ENCODE data around the gene TEAD1. TPM values are rescaled to one million over a fixed set of nuclear protein-coding genes. Genes with fewer than 3 reads are reported as not detected.
A peak's percentile ranks its signal among the peaks of the same experiment; 100 is the strongest.

The TEAD1 gene
- polyA plus RNA-seq, 1 donor (not counting 4 experiments of a cell fraction or from before 2014, with no cell fraction given), result 32.7 TPM

GRCh38 chr11:12917822-12918221, 243.6 kb downstream of the TEAD1 start:
- H3K27ac ChIP-seq (ENCODE audit: control insufficient read depth, insufficient read depth, low read length), result no peak overlapping the region
- H3K9me3 ChIP-seq (ENCODE audit: control insufficient read depth, low read depth, low read length), result no peaks in the 10 kb centered on the region
- H3K79me2 ChIP-seq (ENCODE audit: control insufficient read depth, insufficient read depth, low read length), result no peaks in the 10 kb centered on the region
- H3K4me1 ChIP-seq (ENCODE audit: control insufficient read depth, extremely low read depth, insufficient read depth, low read length), result peaks cover 2% of the 10 kb centered on the region
- no peaks in the 10 kb centered on the region for H3K27me3 ChIP-seq (ENCODE audit: control insufficient read depth, extremely low read depth, insufficient read depth, low read length)
- peaks cover 0 to 28% of the 10 kb centered on the region in 2 experiments for H3K36me3 ChIP-seq (ENCODE audit: control insufficient read depth in 2 of 2, extremely low read depth in 1 of 2, insufficient read depth in 2 of 2, low read length in 2 of 2)
- DNase-seq (ENCODE audit: low read depth, low spot score) (no peak), FAIRE-seq (no peak)
- peaks cover 2% of the 10 kb centered on the region for H3K9me1 ChIP-seq (ENCODE audit: control insufficient read depth, extremely low read depth, insufficient read depth, low read length)
- no peak overlapping the region for H3K4me2 ChIP-seq (ENCODE audit: control insufficient read depth, extremely low read depth, insufficient read depth, low read depth, low read length)
- no peak overlapping the region for H3K9ac ChIP-seq (ENCODE audit: control insufficient read depth, extremely low read depth, insufficient read depth, low read length)
- no peak overlapping the region for H3K4me3 ChIP-seq (ENCODE audit: control insufficient read depth in 2 of 3, extremely low read depth in 1 of 3, insufficient read depth in 2 of 3, low read depth in 1 of 3, low read length in 3 of 3)
- TF ChIP-seq CTCF (optimal IDR thresholded peaks at IDR 0.05 in 1 of 3, IDR thresholded peaks at IDR 0.05 in 1 of 3, conservative IDR thresholded peaks at IDR 0.05 in 1 of 3; ENCODE audit: extremely low read depth in 1 of 3, insufficient read depth in 2 of 3, low read length in 3 of 3) (no peak), EZH2 (IDR thresholded peaks at IDR 0.05; ENCODE audit: low read length) (no peak)
- H4K20me1 ChIP-seq (ENCODE audit: control insufficient read depth, extremely low read depth, insufficient read depth, low read length), result peaks cover 4% of the 10 kb centered on the region
- dilution Hi-C loops (cut with MboI; ENCODE audit: extremely low pct_ligation_motif_present, low sequenced_read_pairs), result no loop called here
- H2AFZ ChIP-seq (ENCODE audit: control insufficient read depth, low read length), result no peak overlapping the region

- TF ChIP-seq EZH2 (IDR thresholded peaks at IDR 0.05; ENCODE audit: low read length) (no peak), CTCF (optimal IDR thresholded peaks at IDR 0.05 in 1 of 3, IDR thresholded peaks at IDR 0.05 in 1 of 3, conservative IDR thresholded peaks at IDR 0.05 in 1 of 3; ENCODE audit: extremely low read depth in 1 of 3, insufficient read depth in 2 of 3, low read length in 3 of 3) (no peak)
- Histone ChIP-seq H3K27me3 (ENCODE audit: control insufficient read depth, extremely low read depth, insufficient read depth, low read length) (no peaks in the 10 kb centered on the region), H3K9me1 (ENCODE audit: control insufficient read depth, extremely low read depth, insufficient read depth, low read length) (peaks cover 2% of the 10 kb centered on the region), H2AFZ (ENCODE audit: control insufficient read depth, low read length) (no peak overlapping the region), H3K4me1 (ENCODE audit: control insufficient read depth, extremely low read depth, insufficient read depth, low read length) (peaks cover 2% of the 10 kb centered on the region), H4K20me1 (ENCODE audit: control insufficient read depth, extremely low read depth, insufficient read depth, low read length) (peaks cover 4% of the 10 kb centered on the region), H3K27ac (ENCODE audit: control insufficient read depth, insufficient read depth, low read length) (no peak overlapping the region), H3K36me3 (ENCODE audit: control insufficient read depth in 2 of 2, extremely low read depth in 1 of 2, insufficient read depth in 2 of 2, low read length in 2 of 2) (peaks cover 0 to 26% of the 10 kb centered on the region in 2 experiments), H3K4me2 (ENCODE audit: control insufficient read depth, extremely low read depth, insufficient read depth, low read depth, low read length) (no peak overlapping the region), H3K9me3 (ENCODE audit: control insufficient read depth, low read depth, low read length) (no peaks in the 10 kb centered on the region), H3K4me3 (ENCODE audit: control insufficient read depth in 2 of 3, extremely low read depth in 1 of 3, insufficient read depth in 2 of 3, low read depth in 1 of 3, low read length in 3 of 3) (no peak overlapping the region), H3K79me2 (ENCODE audit: control insufficient read depth, insufficient read depth, low read length) (no peaks in the 10 kb centered on the region), H3K9ac (ENCODE audit: control insufficient read depth, extremely low read depth, insufficient read depth, low read length) (no peak overlapping the region)
- dilution Hi-C loops (cut with MboI; ENCODE audit: extremely low pct_ligation_motif_present, low sequenced_read_pairs), result no loop called here
- DNase-seq (ENCODE audit: low read depth, low spot score), result no peak
- FAIRE-seq, result peak; percentile 57
Measured at GRCh38 chr11:12918667-12919066, 244.4 kb downstream of the TEAD1 start.
